ENCODE measurements around the gene TEX11.
A peak's percentile ranks its signal among the peaks of the same experiment; 100 is the strongest.

Gene TEX11

DNA sequence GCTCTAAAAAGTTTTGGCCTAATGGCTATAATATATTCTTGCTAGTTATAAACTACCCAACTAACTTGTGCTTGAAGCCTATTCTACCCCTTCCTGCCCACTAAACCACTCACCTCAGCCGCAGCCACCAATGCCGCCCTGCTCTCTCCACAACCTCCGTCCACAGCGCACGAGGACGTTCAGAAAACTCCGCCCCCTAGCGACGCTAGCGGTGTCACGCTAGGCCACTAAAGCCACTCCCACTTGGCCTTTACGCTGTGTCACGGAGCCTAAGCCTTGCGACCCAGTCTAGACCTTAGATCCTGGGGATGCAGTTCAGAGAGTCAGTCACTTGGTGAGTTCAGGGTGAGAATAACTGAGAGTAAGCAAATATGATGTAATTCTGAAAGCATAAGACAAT, at the start of gene TEX11:
TEX11 (minus strand) TSS at position 171 of the 400 bp plus-strand sequence. CDS start 922 bp downstream, outside the sequence.
- no peak for TF ChIP-seq ZNF335 (tag by site-specific recombination; conservative IDR thresholded peaks at IDR 0.05)
- no peak for TF ChIP-seq ZNF843 (tag by site-specific recombination; IDR thresholded peaks at IDR 0.05)
- TF ChIP-seq ZNF18 (tag by site-specific recombination; IDR thresholded peaks at IDR 0.05) = no peak
- no peak for TF ChIP-seq KLF7 (tag by site-specific recombination; IDR thresholded peaks at IDR 0.05; ENCODE audit: borderline replicate concordance)
- TF ChIP-seq ZNF19 (tag by site-specific recombination; IDR thresholded peaks at IDR 0.05; ENCODE audit: low read depth) = no peak
- TF ChIP-seq, protein P1, sequence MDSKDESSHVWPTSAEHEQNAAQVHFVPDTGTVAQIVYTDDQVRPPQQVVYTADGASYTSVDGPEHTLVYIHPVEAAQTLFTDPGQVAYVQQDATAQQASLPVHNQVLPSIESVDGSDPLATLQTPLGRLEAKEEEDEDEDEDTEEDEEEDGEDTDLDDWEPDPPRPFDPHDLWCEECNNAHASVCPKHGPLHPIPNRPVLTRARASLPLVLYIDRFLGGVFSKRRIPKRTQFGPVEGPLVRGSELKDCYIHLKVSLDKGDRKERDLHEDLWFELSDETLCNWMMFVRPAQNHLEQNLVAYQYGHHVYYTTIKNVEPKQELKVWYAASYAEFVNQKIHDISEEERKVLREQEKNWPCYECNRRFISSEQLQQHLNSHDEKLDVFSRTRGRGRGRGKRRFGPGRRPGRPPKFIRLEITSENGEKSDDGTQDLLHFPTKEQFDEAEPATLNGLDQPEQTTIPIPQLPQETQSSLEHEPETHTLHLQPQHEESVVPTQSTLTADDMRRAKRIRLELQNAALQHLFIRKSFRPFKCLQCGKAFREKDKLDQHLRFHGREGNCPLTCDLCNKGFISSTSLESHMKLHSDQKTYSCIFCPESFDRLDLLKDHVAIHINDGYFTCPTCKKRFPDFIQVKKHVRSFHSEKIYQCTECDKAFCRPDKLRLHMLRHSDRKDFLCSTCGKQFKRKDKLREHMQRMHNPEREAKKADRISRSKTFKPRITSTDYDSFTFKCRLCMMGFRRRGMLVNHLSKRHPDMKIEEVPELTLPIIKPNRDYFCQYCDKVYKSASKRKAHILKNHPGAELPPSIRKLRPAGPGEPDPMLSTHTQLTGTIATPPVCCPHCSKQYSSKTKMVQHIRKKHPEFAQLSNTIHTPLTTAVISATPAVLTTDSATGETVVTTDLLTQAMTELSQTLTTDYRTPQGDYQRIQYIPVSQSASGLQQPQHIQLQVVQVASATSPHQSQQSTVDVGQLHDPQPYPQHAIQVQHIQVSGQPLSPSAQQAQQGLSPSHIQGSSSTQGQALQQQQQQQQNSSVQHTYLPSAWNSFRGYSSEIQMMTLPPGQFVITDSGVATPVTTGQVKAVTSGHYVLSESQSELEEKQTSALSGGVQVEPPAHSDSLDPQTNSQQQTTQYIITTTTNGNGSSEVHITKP (tag by site-specific recombination; IDR thresholded peaks at IDR 0.05) = no peak
- TF ChIP-seq SP3 (tag by site-specific recombination; IDR thresholded peaks at IDR 0.05) = no peak
- no peak for TF ChIP-seq ZNF621 (tag by site-specific recombination; IDR thresholded peaks at IDR 0.05)
- no peak for TF ChIP-seq ZNF184 (tag by site-specific recombination; IDR thresholded peaks at IDR 0.05)
- TF ChIP-seq ZNF549 (tag by site-specific recombination; IDR thresholded peaks at IDR 0.05) = no peak

GRCh38 chrX:70954871-70955270, 46.4 kb upstream of the TEX11 start:
- TF ChIP-seq ZNF157 (tag by site-specific recombination; IDR thresholded peaks at IDR 0.05) = no peak
- TF ChIP-seq ZNF184 (tag by site-specific recombination; IDR thresholded peaks at IDR 0.05) = no peak
- TF ChIP-seq ZNF555 (tag by site-specific recombination; conservative IDR thresholded peaks at IDR 0.05) = 0 out of 2 replicates have a peak, but pooled peaks have one; percentile 8
- TF ChIP-seq ZNF585B (tag by site-specific recombination; IDR thresholded peaks at IDR 0.05) = no peak
- CTCF ChIA-PET = no interaction called here
- H3K36me3 ChIP-seq (ENCODE audit: control insufficient read depth in 2 of 2, insufficient read depth in 1 of 2, low read length in 2 of 2) = no peaks in the 10 kb centered on the region
- POLR2A ChIA-PET = no interaction called here
- no peaks in the 10 kb centered on the region for H3K4me1 ChIP-seq (ENCODE audit: control insufficient read depth, insufficient read depth, low read length)
- no peak overlapping the region for H3K4me3 ChIP-seq (ENCODE audit: low read depth, low read length)
- no peak overlapping the region for H3K27ac ChIP-seq (ENCODE audit: extremely low read depth, low read depth, low read length)
- H3K9me3 ChIP-seq (ENCODE audit: control insufficient read depth, insufficient read depth, low read depth, low read length) = 0 out of 2 replicates have a peak, but pooled peaks cover 6% of the 10 kb centered on the region

More for the DNA sequence above, at the start of gene TEX11:
- ChIA-PET POLR2A (no interaction called here), CTCF (no interaction called here)
- no peak within 1 kb of the TSS for H3K4me3 ChIP-seq (ENCODE audit: low read depth, low read length)
- no peaks in the 10 kb centered on the region for H3K4me1 ChIP-seq (ENCODE audit: control insufficient read depth, insufficient read depth, low read length)
- no peak within 1 kb of the TSS for H3K27ac ChIP-seq (ENCODE audit: extremely low read depth, low read depth, low read length)
- H3K36me3 ChIP-seq (ENCODE audit: control insufficient read depth in 2 of 2, insufficient read depth in 1 of 2, low read length in 2 of 2) = no peaks in the 10 kb centered on the region
- H3K9me3 ChIP-seq (ENCODE audit: control insufficient read depth, insufficient read depth, low read depth, low read length) = no peaks in the 10 kb centered on the region

- CTCF ChIA-PET = interaction anchor here (0.6 to 1.1 kb wide), 3 partner anchors 46 to 218 kb away, joined by 3 read pairs; no protein-coding TSS in a partner anchor
- H3K4me1 ChIP-seq (ENCODE audit: control insufficient read depth, insufficient read depth, low read length) = no peaks in the 10 kb centered on the region
- POLR2A ChIA-PET = no interaction called here
- no peak overlapping the region for H3K27ac ChIP-seq (ENCODE audit: extremely low read depth, low read depth, low read length)
- H3K9me3 ChIP-seq (ENCODE audit: control insufficient read depth, insufficient read depth, low read depth, low read length) = no peaks in the 10 kb centered on the region
- no peak for TF ChIP-seq GLI4 (tag by site-specific recombination; IDR thresholded peaks at IDR 0.05)
- TF ChIP-seq, protein P1 (tag by site-specific recombination; IDR thresholded peaks at IDR 0.05) = no peak
- no peak for TF ChIP-seq RBAK (tag by site-specific recombination; IDR thresholded peaks at IDR 0.05)
- TF ChIP-seq ZNF791 (tag by site-specific recombination; IDR thresholded peaks at IDR 0.05) = no peak
- TF ChIP-seq, protein P2, sequence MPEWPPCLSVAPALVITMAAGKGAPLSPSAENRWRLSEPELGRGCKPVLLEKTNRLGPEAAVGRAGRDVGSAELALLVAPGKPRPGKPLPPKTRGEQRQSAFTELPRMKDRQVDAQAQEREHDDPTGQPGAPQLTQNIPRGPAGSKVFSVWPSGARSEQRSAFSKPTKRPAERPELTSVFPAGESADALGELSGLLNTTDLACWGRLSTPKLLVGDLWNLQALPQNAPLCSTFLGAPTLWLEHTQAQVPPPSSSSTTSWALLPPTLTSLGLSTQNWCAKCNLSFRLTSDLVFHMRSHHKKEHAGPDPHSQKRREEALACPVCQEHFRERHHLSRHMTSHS (tag by site-specific recombination; IDR thresholded peaks at IDR 0.05) = no peak
- no peak for TF ChIP-seq ZNF18 (tag by site-specific recombination; IDR thresholded peaks at IDR 0.05)
- H3K4me3 ChIP-seq (ENCODE audit: low read depth, low read length) = no peak overlapping the region
- H3K36me3 ChIP-seq (ENCODE audit: control insufficient read depth in 2 of 2, insufficient read depth in 1 of 2, low read length in 2 of 2) = no peaks in the 10 kb centered on the region
Observed at GRCh38 chrX:70924294-70924911, 15.9 kb upstream of the TEX11 start.
